HG03520 (cell line): Measurements from ENCODE around the gene UBTD2.
A peak's percentile ranks its signal among the peaks of the same experiment; 100 is the strongest.
"Not testable (repeated sequence)": the region's sequence is repeated elsewhere in the genome, so short reads cannot be mapped to it uniquely, and the experiment has no call there.

Experiments used
- ATAC-seq: cut with Tn5 transposase; IDR thresholded peaks from one replicate; pipeline ENCODE4 v1.9.1; 2021; ENCODE audit warnings: mild to moderate bottlenecking, moderate library complexity; ENCODE audit not compliant: unreplicated experiment

Gene UBTD2

DNA sequence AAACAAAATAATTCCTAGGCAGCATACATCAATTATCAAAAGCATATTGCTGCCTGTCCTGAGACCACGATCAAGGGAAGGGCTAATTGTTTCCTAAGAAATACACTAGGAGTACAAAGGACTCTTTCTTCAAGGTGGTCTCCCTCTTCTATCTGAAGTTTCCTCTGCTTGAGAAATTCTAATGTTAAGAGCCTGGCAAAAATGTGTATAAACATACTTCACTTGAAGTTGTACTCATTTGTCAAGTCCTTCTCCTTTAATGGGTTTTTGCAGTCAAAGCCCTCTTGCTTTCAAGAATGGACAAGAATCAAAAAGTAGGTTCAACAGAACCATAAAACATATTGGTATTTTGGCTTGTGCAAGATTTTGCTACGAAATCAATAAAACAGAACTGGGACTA, 31.1 kb downstream of the UBTD2 start:
- no peak for ATAC-seq

DNA sequence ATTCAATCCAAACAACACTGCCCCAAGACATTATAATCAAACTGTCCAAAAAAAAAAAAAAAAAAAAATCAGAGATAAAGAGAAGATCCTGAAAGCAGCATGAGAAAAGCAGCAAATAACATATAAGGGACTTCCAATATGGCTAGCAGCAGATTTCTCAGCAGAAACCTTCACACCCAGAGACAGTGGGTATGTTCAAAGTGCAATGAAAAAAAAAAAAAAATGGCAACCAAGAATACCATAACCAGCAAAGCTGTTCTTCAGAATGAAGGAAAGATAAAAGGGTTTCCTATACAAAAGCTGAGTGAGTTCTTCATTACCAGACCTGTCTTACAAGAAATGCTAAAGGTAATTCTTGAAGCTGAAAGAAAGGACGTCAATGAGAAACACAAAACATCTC, 32.1 kb downstream of the UBTD2 start:
- ATAC-seq: no peak

DNA sequence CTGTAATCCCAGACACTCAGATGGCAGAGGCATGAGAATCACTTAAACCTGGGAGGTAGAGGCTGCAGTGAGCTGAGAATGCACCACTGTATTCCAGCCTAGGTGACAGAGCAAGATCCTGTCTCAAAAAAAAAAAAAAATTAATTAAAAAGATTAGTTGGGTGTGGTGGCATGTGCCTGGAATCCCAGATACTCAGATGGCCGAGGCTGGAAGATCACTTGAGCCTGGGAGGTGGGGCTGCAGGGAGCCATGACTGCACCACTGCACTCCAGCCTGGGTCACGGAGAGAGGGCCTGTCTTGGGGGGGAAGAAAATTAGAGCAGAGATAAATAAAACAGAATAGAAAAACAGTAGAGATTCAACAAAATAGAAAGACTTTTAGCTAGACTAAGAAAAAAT, 34.9 kb downstream of the UBTD2 start:
- no peak for ATAC-seq

DNA sequence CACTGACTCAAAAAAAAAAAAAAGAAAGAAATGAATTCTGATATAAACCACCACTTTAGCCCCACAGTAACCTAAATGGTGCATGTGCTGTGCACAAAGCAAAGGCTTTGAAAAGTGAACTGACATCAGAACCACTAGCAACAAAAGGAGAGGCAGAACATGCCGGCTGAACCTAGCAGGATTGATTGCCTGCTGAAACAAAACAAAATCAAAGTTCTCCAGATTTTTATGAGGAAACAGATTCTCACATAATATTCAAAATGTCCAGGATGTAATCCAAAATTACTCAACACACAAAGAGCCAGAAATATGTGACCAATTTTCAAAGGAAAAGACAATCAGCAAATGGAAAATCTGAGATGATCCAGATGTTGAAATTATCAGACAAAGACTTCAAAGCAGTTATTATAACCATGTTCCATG, 37.9 kb downstream of the UBTD2 start:
- no peak for ATAC-seq

DNA sequence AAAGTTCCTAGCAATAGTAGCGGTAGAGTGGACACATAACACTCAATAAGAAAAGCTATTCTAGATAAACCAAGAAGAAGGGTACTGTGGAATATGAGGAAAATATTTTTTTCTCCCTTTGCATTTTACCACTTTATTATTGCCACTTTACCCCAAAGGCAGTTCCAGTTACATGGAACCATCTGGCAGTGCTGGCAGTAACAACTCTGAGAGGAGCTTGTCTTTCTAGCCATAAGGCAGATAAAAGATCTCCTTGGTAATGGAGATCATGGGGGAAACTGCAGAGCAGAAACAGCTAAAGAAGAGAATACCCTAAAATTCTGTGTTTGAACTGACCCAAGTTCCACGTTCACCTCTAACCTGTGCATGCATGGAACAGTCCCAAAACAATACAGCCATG, 38.5 kb downstream of the UBTD2 start:
- no peak for ATAC-seq

DNA sequence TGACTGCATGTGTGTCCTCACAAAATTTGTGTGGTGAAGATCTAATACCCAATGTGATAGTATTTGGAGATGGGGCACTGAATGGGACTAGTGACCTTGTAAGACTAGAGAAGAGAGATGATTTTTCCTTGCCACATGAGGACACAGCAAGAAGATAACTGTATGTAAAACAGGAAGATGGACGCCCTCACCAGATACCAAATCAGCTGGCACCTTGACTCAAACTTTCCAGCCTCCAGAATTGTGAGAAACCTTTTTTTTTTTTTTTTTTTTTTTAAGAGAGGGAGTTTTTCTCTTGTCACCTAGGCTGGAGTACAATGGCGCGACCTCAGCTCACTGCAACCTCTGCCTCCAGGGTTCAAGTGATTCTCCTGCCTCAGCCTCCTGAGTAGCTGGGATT, 40.3 kb downstream of the UBTD2 start:
- no peak for ATAC-seq

DNA sequence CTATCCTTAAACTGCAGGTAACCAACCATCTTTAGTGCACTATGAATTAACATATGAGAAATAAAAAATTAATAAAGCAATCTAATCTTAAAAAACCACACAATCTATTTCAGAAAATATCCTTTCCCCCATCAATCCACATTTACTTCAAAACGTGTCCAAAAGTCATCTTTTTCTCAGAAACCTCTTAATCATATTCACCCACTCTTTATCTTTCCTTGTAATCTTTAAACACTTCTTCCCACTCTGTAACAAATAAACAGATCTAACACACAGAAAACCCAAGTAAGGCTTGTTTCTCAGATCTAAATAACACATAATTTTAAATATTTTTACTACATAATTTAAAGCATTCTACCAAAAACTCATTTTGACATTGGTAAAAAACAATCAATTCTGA, 45.2 kb downstream of the UBTD2 start:
- no peak for ATAC-seq

DNA sequence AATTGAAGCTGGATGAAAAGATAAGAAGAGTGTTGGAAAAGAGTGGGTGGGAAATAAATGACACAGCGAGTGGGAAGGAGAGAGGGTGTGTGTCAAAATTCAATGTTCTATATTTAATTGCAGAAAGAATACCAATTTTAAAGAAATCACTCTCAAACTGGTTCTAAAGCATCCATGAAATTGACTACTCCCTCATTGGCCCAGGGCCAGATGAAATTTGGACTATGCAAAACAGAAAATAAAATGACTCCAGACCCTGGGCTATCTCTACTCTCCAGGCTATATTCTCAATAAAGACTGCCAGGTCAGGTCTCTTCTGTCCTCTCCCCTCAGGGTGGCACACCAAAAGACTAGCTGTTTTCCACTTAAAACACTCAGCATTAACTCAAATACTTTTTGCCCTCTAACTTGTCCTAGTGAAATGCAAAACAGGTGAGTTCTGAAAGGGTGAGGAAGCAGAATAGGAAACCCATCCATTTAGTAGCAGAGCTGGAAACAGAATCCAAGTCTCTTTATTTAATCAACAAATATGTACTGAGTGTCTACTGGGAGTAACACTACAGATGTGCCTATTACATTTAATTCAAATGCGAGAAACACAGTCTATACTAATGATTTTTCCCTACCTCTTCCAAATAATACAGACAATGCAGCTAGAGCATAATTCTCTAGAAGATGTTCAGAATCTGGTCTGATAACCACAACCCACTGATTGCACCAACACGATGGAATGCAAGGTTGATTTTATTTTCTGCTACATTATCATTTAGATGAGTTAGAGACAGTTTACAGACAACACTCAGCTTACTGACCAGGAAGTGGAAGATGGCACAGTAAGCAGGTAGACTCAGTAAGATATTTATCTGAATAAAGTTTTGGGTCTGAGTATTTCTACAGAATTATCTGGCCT, 47.5 kb downstream of the UBTD2 start:
- ATAC-seq: no peak

DNA sequence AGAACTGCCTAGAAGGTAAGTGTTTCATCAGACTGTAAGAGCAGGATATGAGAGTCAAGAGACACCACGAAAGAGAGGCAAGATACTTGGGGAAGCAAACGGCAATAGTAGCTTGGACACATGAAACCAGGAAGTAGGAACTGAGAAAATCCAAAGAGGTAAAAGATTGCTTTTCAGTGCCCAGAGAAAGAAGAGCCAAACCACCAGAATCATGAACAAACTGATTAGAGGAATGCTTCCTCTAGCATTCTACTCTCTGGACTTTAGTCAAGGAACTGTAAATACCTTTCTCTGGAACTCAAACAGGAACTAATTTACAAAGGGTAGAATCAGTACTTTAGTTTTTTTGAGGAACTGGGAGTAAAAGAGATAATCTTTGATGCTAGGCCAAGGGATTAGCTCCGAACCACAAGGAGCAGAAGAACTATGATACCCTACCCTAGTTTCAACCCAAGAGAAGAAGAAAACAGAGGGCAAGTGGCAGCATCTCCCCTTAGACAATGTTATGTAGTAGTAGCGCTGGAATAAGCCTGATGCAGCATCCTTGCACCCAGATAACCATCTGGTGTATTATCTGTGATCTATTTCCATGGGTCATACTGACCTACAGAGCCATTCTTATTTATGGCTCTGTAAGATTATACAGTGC, 48.3 kb downstream of the UBTD2 start:
- ATAC-seq: peak; percentile 54

DNA sequence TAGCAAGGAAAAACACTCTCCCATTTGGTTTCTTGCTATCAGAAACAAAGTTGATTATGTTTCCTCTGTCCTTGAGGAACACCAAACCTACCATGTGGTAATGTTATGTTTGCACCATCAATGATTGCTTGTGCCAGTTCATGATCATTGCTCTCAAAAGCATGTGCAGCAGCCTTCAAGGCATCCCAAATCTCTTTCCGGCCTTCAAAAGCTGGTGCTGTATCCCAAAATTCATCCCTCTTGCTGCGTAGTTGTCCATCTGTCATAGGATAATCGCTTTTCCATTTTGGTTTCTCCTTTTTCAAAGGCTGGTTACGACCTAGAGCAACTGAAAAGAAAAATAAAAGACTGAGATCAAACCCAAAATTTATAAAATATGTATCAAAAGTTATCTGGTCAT, 49.5 kb downstream of the UBTD2 start:
- no peak for ATAC-seq

DNA sequence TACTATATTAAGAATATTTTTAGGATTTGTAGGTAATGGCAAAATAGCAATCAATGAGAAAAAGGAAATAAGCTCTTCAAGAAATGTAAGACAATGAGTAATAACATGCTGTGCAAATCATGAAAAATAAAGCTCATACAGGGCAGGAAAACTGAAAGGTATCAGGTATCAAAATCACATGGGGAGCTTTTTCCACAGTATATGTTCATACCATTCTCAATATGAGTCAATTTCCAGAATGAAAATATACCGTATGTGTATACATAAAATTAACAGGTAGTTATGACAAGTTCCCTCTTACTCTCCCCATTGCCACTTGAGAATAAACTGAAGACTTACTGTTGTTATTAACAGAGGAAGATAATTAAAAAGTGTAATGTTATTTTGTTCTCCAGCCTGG, 53.7 kb downstream of the UBTD2 start:
- no peak for ATAC-seq

DNA sequence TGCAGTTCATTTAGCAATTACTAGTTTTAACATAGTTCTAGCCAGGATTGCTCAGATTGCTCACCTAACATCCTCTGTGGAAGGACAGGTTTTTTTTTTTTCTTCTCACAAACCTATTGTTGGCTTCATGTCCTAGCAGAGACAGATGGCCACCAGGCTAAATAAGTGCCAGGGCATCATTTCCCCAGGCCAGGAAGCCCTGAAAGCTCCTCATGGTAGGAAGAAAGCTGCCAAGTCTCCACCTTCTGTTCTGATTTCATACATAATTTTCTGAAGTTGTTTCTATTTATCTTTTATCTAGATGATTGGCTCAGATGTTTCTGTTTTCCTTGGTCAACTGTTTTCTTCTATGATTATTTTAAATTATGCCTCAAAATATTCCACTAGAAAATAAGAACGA, 58.6 kb downstream of the UBTD2 start:
- ATAC-seq: no peak

DNA sequence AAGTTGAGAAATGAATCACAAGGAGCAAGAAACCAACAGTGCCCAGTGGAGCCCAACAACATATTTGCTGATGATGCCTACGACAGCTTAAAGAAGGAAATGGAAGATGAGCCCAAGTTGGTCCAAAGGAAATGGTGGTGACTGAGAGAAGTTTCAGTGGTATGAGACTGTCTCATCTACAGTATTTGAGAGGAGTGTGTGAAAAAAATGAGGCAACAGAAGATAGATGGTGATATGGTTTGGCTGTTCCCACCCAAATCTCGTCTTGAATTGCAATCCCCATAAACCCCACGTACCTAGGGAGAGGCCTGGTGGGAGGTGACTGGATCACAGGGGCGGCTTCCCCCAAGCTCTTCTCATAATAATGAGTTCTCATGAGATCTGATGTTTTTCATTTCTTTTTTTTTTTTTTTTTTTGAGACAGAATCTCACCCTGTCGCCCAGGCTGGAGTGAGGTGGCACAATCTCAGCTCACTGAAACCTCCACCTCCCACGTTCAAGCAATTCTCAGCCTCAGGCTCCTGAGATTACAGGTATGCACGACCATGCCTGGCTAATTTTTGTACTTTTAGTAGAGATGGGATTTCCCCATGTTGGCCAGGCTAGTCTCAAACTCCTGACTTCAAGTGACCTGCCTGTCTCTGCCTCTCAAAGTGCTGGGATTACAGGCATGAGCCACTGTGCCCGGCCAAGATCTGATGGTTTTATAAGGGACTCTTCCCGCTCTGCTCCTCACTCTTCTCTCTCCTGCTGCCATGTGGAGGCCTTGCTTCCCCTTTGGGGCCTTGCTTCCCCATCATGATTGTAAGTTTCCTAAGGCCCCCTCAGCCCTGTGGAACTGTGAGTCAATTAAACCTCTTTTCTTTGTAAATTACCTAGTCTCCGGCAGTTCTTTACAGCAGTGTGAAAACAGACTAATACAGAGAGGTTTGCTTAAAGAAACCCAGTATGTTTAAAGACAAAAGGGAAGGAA, 59.4 kb downstream of the UBTD2 start:
- peak; percentile 59 for ATAC-seq

DNA sequence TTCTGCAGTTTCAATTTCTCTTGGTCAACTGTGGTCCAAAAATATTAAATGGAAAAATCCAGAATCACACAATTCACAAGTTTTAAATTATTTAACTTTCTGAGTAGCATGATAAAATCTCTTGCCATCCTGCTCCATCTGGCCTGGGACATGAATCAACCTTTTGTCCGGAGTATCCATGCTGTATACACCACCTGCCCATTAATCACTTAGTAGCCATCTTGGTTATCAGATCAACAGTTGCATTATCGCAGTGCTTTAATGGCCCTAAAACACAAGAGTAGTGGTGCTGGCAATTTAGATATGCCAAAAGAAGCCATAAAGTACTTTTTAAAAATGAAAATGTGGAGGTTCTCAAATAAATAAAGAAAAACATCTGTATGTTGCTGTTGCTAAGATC, 64.3 kb downstream of the UBTD2 start:
- ATAC-seq: no peak

DNA sequence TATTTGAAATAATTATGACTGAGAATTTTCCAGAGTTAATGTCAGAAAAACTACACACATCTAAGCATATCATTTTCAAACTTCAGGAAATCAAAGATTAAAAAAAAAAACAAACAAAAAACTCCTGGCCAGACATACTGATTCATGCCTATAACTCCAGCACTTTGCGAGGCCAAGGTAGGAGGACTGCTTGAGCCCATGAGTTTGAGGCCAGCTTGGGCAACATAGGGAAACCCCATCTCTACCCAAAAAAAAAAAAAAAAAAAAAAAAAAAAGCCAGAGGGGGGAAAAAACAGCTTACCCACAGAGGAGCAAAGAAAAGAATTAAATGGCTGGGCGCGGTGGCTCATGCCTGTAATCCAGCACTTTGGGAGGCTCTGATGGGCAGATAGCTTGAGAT, 67.2 kb downstream of the UBTD2 start:
- ATAC-seq: no peak

DNA sequence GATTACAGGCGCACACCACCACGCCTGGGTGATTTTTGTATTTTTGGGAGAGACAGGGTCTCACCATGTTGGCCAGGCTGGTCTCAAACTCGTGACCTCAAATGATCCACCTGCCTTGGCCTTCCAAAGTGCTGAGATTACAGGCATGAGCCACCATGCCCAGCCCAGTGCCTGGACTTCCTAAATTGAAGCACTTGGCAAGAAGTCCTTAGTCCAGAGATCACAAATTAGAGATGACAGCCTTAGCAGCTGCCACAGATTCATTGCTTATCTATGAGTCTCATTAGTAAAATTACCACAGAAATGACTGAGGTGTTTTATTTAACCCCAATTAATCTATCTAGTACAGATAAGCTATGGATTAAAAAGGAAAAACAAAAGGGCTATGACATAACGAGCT, 70.4 kb downstream of the UBTD2 start:
- no peak for ATAC-seq

DNA sequence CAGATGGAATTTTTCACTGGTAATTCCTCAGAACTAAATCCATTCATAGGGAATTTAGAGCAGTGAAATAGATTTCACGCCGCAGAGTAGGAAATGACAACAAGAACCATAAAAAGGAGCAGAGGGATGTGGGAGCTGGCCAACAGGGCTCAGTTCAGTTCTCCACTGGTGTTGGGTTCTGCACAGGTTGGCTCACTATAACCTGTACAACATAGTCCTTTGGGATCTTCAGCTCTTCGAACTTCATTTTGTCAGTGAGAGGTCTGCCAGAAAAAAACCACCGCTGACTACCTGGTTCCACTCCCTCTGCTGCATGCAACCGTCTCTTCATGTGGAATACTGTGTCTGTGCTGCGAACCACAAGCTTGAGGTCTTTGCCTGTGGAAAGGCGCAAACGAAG, 71.9 kb downstream of the UBTD2 start:
- no peak for ATAC-seq

DNA sequence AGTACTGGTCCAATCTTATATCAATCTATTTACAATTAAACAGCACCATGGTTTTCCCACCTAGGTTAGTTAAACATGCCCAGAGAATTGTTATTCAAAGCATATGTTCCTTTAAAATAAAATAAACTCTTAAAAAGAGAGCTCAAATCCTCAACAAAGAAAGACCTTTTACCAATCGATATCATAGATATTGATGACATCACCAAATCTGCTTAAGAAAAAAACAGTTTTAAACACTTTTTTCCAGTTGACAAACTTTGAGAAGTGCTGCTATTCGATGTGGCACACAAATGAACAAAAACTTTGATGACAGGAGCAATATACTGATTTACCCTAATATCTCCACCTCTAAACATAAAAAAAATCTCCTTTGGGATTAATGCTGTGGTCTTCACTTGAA, 73.8 kb downstream of the UBTD2 start:
- ATAC-seq: no peak

DNA sequence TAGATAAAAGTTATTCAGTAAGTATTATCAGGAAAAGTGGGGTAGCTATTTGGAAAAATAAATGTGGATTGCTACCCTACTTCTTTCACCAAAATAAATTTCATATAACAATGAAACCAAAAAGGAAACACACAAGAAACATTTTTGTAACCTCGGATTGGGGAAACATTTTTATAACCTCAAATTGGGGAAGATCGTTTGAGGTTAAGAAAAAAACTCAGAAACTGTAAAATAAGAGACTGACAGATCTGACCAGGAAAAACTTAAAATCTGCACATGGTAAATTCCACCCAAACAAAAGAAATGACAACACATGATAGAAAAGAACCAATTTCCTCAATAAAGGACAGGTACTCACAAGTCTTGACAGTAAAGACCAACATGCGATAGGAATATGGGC, 76.1 kb downstream of the UBTD2 start:
- no peak for ATAC-seq

DNA sequence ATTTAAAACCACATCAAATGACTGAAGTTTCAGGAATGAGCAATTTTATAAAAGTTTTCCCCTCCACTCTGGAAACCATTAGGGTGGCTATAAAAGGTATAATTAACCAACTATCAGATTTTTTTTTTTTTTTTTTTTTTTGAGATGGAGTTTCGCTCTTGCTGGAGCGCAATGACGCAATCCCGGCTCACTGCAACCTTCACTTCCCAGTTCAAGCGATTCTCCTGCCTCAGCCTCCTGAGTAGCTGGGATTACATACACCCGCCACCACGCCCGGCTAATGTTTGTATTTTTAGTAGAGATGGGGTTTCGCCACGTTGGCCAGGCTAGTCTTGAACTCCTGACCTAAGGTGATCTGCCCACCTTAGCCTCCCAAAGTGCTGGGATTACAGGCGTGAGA, 77.6 kb downstream of the UBTD2 start:
- not testable (repeated sequence) for ATAC-seq

DNA sequence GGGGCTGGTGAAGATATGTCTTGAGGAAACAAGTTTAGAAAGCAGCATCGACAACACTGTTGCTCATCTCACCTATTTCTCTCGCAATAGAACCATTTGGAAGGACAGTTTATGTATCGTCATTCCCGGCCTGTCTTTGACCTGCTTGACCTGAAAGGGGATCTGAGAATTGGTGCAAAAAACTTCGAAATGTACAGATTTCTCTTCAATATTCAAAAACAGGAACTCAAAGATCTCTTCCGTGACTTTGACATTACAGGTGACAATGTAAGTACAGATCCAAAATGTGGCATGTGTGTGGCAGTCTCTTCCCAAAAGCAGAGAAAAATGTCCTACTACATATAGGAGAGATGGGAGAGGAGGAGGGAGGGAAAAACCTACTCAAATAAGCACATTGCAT, 83.1 kb downstream of the UBTD2 start:
- ATAC-seq: no peak
